Stimulated activated CD8-positive, alpha-beta memory T cell treated with anti-CD3 and anti-CD28 coated beads, Interleukin-2, amount 100 ng/mL, for 48 hours (primary cell): ENCODE measurements around the gene C1orf87.

Experiments used
- DNase-seq, 2 donors: peaks; one replicate each; pipeline ENCODE4 v3.0.0-alpha.2; 2020; ENCODE audit warnings: low read depth in 2 of 2

C1orf87 gene, protein sequence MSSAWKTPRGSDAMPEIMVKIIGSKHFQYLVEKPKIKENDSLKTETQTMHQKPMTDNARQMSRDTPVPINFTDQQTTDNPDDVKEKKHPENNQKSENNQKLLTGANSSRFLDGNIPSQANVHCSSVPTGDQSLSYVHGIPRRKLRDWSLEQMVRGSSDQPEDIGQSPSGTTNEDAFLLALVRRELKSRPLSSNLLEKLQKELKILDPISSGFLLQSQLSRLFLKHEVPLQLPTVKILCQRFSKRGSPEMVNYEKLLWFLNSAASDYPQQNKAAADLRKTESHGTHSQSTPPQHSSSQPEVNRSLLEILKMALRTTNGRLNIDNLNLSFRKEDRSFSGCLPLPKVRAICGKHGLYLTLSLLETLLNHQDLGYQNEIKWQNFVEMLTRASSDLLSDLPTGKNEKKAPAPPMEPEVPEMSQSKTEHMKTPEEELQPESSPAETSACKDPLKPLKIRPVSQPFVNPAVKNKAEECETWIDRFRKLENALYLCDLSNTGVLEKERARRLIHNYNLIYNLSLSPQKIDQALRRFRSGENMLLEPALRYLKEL

DNA sequence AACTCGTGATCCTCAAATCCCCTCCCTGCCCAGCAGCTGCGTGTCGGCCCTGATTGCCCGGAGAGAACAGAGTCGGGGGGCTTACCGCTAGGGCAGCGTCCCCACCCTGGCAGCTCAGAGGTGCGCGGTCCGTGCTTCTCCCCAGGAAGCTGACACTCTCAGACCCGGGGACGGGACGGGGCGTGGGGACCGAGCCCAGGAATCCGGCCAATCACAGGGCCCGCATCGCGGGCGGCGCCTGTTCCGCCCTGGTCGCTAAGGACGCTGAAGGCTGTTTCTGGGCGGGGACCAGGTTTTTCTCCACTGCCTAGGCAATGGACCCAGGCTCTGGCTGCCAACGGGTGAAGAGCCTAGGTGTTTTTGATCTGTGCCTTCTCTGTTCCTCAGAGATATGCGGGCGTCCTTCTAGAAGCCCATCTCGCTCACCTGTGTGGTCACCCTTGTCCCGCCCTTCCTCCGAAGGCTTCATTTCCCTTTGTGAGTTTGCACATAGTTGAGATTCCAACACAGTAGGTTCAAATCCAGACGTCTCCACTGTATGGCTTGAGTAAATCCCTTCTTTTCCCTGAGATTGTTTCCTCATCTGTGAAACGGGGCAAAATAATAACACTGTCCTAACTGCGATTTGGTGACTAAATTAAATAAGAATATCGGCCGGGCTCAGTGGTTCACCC lies at the start of gene C1orf87:
Gene C1orf87 (minus strand): TSS at position 166 of the 674 bp plus-strand sequence. CDS start 1,127 bp downstream, outside the sequence.
- no peak for DNase-seq

DNA sequence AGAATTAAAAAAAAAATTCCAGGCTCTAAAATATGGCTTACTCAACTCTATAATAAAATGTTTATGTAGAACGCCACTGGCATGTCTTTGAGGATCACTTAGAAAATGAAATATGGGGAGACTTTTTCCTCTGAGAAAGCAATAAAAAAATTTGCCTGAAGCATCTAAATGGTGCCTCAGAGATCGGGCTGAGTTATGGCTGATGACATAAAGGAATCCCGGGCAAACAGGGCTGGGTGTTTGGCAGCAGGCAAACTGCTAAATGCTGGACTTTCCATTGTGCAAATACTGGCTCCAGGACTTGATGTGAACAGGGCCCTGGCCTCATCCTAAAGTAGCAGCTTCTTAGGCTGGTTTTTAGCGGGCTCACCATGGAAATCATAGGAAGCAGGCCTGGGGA lies 44.5 kb upstream of the C1orf87 start:
- DNase-seq, result no peak

DNA sequence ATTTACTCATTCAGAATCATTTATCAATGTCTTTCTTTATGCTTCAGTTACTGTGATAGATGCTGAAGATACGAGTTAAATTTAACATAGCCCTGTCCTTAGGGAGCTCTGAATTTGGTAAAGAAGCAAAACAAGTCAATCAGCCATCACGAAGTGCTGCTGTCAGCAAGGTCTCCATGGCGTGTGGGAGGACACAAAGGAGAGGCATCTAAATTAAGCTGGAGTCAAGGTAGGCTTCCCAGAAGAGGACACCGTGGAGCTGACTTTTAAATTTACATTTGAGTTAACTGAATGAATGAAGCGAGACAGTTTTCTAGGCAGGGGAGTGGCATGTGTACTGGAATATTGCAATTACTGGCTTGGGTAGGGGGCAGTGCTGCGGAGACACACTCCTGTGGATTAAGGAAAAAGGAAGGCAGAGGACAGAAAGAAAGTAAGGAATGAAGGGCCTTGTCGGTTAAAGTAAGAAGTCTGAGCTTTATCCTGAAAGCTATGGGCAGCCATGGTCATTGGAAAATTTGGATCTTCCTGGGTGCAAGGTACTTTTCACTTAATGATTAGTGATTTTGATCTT lies 41.3 kb upstream of the C1orf87 start:
- no peak for DNase-seq

DNA sequence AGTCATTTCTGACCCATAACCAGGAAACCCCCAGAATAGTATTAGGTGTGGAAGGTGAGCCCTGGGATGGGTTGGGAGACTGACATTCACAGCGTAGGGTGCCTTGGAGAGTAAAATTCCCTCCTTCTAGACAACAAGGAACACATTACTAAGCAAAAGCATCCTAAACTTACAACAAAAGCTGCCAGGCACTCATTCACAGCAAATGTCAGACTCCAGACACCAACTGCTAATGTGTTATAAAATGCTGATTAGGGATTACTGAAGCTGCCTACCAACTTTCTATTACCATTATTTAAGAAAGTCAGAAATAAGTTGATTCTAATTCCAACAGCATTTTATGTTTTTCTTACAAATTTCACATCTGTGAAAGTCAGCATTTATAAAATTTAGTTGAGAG lies 40.0 kb upstream of the C1orf87 start:
- DNase-seq, result no peak

DNA sequence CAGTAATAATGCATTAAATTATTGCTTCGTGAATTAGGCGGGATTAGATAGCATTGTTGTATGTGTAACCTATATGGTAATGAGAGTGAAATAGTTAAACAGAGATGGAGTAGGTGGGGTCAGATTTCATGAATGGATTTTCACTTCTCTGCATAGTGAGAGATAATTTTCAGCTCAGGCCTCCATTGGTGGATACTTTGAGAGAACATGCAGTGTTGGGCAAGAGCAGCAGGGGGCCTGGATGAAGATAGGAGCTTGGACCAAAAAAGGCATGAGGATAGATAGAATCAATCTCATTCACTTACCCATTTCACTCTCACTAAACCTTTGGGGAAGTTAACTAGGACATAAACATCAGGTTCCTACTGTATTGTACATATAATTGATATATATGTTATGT lies 39.5 kb upstream of the C1orf87 start:
- no peak for DNase-seq

DNA sequence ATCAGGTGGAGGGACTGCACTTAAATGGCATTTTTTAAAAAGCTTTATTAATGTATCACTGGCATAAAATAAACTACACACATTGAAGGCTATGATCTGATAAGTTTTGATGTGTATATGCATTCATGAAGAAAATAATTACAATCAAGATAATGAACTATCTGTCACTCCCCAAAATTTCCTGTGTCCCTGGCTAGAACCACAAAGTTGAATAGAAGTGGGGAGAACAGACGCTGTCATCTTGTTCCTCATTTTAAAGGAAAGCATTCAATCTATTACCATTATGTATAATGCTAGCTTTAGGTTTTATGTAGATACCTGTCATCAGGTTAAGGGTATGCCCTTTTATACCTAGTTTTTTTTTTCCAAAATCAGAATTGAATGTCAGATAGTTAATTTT lies 38.1 kb upstream of the C1orf87 start:
- DNase-seq, result no peak

DNA sequence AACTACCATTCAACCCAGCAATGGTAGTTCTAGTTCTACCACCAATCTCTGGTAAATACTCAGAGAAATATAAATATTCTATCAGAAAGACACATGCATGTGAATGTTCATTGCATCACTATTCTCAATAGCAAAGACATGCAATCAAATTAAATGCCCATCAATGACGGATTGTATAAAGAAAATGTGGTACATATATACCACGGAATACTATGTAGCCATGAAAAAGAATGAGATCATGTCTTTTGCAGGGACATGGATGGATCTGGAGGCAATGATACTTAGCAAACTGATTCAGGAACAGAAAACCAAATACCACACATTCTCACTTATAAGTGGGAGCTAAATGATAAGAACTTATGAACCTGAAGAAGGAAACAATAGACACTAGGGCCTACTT lies 37.5 kb upstream of the C1orf87 start:
- DNase-seq, result no peak

DNA sequence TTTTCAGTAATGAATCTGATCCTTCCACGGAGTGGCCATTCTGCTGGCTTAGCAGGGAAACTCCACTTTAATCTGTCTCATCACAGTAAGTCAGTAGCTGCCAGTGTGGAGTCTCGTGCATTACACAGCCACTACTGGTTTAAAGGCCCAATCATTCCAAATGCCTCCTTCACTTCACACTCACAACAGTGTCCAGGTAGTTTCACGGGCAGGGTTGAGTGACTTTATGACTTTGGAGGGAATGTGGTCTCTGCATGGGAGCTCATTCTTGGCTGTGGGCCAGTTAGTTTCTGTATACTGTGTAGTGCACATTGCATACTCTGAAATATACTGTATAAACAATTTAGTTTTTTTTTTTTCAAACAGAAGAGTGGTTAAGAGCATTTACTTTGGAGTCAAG lies 34.6 kb upstream of the C1orf87 start:
- DNase-seq, result no peak

DNA sequence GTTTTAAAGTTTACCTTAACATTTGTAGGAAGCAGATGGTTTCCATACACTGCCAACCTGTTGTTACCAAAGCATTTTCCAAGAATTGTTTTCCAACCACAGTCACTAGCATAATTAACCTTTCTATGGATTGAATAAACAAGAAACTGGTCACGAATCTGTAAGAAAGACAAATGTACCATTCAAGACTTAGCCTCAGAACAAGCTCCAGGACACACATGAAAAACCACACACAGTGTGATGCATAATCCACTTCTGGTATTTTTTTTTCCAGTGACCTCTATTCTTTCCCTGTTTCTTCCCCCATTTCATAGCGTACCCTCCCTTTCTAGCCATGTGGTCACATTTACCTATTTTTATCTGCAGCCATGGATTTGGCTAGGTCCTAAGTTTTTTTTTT lies 29.6 kb upstream of the C1orf87 start:
- DNase-seq, result no peak

DNA sequence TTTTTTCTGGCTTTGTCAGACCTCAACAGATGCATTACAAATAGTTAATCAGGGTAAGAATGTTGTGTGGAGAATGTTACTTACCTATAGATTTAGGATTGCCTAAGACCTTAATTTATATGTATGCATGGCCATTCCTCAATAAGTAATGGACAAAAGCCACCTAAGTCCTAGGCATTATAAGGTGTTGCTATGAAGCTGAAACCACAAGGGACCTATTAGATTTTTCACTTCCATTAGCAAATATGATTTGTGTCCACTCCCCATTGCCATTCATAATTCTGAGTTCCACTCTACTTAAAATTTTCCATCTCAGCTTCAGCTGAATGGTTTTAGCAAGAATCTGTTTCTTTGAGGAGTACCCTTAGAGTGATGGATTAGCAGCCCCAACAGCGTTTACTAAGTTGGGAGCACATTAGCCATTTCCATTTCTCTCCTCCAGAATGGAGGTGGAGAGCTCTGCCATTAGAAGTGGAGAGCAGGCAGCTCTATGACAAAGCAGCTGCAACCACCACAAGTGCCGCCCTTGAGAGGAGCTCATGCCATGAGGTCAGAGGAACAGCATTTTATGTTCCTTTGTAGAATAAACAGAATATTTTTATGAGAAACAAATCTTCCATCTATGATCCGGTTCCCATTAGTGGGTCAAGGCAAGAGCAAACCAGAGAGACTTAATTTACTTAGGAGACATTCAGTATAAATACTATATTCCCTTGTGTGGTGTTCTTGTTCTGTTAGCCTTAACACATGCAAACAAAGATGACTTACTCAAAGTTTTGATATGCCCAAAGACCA lies 28.9 kb upstream of the C1orf87 start:
- no peak for DNase-seq

DNA sequence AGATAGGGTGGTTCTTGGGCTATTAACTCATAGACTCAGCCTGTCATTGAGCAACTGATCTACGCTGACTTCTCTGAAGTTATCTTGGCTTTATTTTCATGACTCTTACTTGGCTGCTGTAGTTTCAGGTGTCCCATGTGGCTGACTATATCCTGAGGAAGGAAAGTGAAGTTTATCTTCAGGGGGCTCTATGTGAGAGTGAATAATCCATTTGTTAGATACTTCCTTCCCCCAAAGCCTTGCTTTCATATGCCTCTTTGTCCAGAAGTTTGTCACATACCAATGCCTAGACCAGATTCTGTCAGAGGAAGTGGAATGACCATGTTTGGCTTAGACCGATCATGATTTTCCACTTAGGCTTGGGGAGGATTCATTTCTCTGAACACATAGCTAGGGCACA lies 27.9 kb upstream of the C1orf87 start:
- no peak for DNase-seq

DNA sequence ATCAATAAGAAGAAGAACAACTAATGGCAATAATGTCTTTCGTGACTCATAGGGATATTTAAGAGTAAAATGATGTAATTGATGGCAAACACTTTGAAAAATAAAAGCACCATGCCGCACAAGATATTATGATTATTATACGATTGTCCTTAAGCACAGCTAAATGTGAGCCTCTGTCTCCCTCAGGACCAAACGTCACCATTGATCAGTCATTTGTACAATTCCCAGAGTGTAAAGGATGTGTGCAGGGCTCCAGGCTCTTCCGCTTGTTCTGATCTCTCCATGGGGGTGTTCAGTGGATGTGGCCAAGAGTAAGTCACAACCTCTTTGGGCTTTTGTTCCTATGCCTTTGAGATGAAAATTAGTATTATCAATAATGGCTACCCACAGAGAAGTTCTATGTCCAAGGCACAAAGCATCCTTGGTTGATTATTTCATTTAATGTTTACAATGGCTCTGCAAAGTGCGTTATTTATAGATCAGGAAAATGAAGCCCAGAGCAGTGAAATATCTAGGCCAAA lies 17.7 kb upstream of the C1orf87 start:
- no peak for DNase-seq

DNA sequence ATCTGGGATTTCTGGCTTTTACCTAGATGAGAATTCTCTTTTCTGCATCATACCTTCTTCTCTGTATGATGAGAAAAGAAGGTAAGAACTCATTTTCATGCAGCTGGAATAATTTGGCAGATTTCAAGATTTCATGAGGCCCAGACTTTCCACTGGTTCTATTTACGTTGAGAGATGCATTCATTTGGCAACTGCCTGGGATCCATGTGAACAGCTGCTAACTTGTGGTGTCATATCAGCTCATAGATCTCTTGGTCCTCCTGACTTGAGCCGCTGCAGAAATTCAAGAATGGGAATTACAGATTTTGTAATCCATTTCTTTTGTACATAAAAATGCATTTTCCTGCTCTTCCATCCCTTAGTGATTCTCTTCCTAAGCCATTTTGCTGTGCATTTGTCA lies 17.1 kb upstream of the C1orf87 start:
- no peak for DNase-seq

DNA sequence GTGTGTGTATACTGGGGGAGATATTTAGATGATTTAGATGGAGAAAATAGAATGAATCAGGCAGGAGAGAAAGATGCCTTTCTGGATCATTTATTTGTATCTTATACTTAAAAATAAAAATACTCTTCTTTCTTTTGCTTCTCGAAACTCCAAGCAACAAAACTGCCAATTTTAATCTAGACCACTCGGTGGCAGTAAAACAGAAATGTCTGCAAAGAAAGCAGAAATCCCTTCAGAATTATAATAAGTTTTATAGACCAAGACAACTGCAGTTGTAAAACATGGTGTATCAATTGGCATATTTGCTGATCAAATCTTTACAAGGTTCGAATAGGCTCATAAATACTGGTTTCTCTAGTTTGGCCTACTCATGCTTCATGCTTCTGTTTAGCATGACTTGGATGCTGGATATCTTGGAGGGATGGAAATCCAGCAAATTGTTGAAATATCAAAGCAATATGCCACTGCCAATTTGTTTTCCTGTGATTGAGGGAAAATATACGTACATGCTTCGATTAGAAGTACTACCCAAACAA lies 15.1 kb upstream of the C1orf87 start:
- DNase-seq, result no peak

DNA sequence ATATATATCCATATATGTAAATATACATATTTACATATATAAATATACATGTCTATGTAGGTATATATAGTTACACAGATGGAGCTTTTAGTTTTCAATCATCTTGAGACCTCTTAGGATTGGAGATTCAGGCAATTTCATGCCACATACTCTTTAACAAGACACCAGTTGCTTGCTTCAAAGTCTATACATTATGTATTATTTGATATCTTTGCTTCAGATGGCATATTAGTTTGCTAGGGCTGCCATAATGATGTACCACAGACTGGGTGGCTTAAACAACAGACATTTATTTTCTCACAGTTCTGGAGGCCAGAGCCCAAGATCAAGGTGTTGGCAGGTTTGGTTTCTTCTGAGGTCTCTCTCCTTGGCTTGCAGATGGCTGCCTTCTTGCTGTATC lies 14.1 kb upstream of the C1orf87 start:
- DNase-seq, result no peak

DNA sequence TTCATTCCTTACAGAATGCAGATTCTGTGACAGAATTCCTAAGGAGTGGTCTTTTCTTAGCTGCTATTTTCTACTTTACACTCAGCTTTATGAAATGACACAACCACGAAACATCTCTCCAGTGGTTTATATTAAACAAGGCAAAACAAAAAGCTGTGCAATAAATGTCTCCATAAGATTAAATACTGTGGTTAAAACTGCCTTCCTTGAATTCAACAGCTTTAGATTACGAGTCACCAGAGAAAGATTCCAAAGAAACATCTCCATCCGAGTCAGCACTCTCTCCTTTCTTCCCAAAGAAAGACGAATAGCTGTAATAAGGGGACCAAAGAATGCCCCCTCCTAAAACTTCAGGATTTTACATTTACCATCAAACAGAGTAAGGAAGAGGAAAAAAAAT lies 4.6 kb upstream of the C1orf87 start:
- DNase-seq, result no peak

DNA sequence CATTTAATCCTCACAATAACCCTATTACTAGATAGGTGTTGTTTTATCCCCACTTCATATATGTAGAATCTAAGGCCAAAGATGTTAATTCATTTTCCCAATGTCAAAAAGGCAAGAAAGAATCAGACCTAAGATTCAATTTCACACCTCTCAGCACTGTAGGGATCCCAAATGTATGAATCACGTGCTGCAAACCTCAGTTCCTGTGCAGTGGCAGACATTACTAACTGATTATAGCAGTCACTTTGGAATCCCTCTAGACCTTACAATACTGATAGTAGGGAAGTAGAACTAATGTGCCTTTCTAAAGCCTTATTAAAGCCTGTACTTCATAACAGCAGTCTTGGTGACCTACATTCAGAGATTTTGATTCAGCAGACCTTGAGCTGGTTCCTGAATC lies 2.3 kb downstream of the C1orf87 start:
- no peak for DNase-seq

DNA sequence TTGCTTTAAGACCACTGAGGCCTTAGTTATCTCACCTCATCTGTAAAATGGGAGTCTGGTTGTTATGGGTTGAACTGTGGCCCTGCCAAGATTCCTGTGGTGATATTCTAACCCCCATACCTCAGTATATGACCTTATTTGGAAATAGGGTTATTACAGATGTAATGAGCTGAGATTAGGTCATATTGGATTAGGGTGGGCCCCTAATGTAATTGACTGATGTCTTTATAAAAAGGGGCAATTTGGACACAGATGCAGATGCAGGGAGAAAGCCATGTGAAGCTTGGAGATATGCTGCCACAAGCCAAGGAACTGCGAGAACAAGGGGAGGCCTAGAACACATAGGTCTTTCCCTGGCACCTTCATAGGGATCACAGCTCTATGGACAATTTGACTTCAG lies 3.9 kb downstream of the C1orf87 start:
- no peak for DNase-seq

DNA sequence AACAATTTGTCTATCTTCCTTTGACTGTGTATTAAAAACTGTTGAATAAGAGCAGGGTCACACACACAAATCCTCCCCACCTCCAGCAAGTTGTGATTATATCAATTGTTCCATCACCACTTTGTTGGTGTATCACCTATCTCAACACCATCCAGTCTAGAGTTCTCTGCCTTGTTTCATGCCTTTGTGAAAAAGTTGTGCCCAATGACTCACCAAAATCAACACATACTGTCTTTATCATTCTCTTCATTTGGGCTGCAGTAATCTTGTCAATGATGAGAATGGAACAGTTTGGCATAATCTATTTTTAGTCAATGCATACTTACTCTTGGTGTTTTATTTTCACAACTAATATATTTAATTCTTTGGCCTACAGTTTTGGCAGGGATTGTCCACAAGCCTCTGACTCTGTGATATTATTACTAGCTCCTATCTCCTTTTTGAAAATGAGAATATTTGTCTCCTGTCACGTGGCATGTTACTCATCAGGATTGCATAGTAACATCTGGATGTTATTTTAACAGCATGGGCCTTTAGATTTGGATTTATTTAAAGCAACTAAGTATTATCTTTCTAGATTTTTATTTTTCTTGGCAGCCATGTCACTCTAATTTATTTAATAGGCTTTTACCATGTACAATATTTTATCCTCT lies 5.1 kb downstream of the C1orf87 start:
- DNase-seq, result no peak

DNA sequence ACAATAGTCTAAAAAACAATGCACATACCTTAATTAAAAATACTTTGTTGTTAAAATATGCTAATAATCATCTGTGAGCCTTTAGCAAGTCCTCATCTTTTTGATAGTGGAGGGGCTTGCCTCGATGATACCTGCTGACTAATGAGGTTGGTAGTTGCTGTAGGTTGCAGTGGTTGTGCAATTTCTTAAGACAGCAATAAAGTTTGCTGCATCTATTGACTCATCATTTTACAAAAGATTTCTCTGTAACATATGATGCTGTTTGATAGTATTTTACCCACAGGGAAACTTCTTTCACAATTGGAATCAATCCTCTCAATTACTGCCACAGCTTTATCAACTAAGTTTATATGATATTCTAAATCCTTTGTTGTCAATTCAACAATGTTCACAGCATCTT lies 7.6 kb downstream of the C1orf87 start:
- DNase-seq, result no peak

DNA sequence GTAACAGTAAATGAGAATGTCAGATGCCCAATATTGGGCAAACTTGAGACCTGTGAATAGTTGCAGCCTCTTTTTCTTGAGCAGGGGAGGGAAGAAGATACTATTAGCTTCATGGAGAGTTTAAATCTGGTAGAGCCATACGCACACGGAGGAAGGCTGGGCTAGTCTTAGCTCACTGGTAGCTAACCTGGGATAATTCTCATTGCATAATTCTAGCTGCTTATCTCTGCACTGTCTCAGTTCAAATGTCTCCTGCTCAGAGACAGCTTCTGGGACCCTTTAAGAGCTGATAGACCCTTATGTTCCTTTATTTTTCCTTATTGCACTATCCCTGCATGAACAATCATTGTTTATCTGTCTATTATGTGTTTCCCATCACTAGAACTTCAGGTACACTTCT lies 8.4 kb downstream of the C1orf87 start:
- no peak for DNase-seq
